Upper lobe of right lung (tissue), 1 donor: ENCODE data around the gene FAM163B. TPM values are rescaled to one million over a fixed set of nuclear protein-coding genes. Genes with fewer than 3 reads are reported as not detected.

ENCODE experiments used
- ATAC-seq: fragments of 200-7000 bp; cut with Tn5 transposase; one replicate; pipeline ENCODE4 v1.9.1; 2020; ENCODE audit warnings: mild to moderate bottlenecking, moderate library complexity
- DNase-seq: peaks from one replicate; pipeline ENCODE4 v3.0.0-alpha.2; 2020
- H3K27ac ChIP-seq: fragments of 200-600 bp; one replicate; pipeline ENCODE4 v1.8.0; 2022
- H3K27me3 ChIP-seq: fragments of 200-600 bp; one replicate; pipeline ENCODE4 v1.8.0; 2022; ENCODE audit warnings: mild to moderate bottlenecking
- H3K36me3 ChIP-seq: fragments of 200-600 bp; one replicate; pipeline ENCODE4 v1.8.0; 2022
- H3K4me1 ChIP-seq: fragments of 200-600 bp; one replicate; pipeline ENCODE4 v1.8.0; 2022
- H3K4me3 ChIP-seq: fragments of 200-600 bp; one replicate; pipeline ENCODE4 v1.8.0; 2022; ENCODE audit warnings: mild to moderate bottlenecking
- H3K9me3 ChIP-seq: fragments of 200-600 bp; one replicate; pipeline ENCODE4 v1.8.0; 2022
- CTCF ChIP-seq: fragments of 200-600 bp; IDR thresholded peaks from one replicate; pipeline ENCODE4 v1.8.0; 2022; ENCODE audit warnings: antibody characterized with exemption
- intact Hi-C: fragments of 100-400 bp; cut with DNase I; formaldehyde crosslinking; loops from one replicate; pipeline ENCODE4 v1.11.0; 2022
- total RNA-seq: library from RNA; stranded (reverse); fragmentation: NEBNext Ultra II Directional; extraction: Animal tissue kit (Norgen Biotek cat#: 25700); gene quantifications from one replicate; pipeline ENCODE4 v1.2.1, GENCODE V29; 2021
- donor health status: DM: no; HTN: yes; CAD: no; lungs with severe emphysema.

FAM163B gene
- total RNA-seq, 1 donor from 2014 or later: not detected

- no peaks in the 10 kb centered on the region for H3K27me3 ChIP-seq
- no peaks in the 10 kb centered on the region for H3K9me3 ChIP-seq
- no peak overlapping the region for H3K27ac ChIP-seq
- H3K36me3 ChIP-seq: no peaks in the 10 kb centered on the region
- intact Hi-C loops: no loop called here
- TF ChIP-seq CTCF: no peak
- DNase-seq (no peak), ATAC-seq (no peak)
- H3K4me3 ChIP-seq: no peak overlapping the region
- peaks cover 34% of the 10 kb centered on the region for H3K4me1 ChIP-seq
Measured at GRCh38 chr9:133561976-133562554, 47.1 kb downstream of the FAM163B start.

GRCh38 chr9:133560944-133561343 is 48.2 kb downstream of the FAM163B start:
- H3K27ac ChIP-seq: no peak overlapping the region
- peaks cover under 1% of the 10 kb centered on the region for H3K36me3 ChIP-seq
- no peak overlapping the region for H3K4me3 ChIP-seq
- no peaks in the 10 kb centered on the region for H3K27me3 ChIP-seq
- ATAC-seq: no peak
- peaks cover 34% of the 10 kb centered on the region for H3K4me1 ChIP-seq
- no peaks in the 10 kb centered on the region for H3K9me3 ChIP-seq
- no peak for TF ChIP-seq CTCF
- intact Hi-C loops: no loop called here
- no peak for DNase-seq

- DNase-seq: no peak
- no peak for ATAC-seq
- no peak overlapping the region for H3K27ac ChIP-seq
- H3K27me3 ChIP-seq: no peaks in the 10 kb centered on the region
- peaks cover 7% of the 10 kb centered on the region for H3K36me3 ChIP-seq
- H3K4me1 ChIP-seq: peaks cover 34% of the 10 kb centered on the region
- no peak for TF ChIP-seq CTCF
- intact Hi-C loops: no loop called here
- H3K4me3 ChIP-seq: no peak overlapping the region
- H3K9me3 ChIP-seq: no peaks in the 10 kb centered on the region
Measured at GRCh38 chr9:133560311-133560710, 48.9 kb downstream of the FAM163B start.

- peak overlapping the region; percentile 33 for H3K27ac ChIP-seq
- ATAC-seq: peak; percentile 37
- no peak for TF ChIP-seq CTCF
- H3K27me3 ChIP-seq: no peaks in the 10 kb centered on the region
- H3K4me1 ChIP-seq: peaks cover 32% of the 10 kb centered on the region
- H3K36me3 ChIP-seq: peaks cover 8% of the 10 kb centered on the region
- intact Hi-C loops: no loop called here
- no peaks in the 10 kb centered on the region for H3K9me3 ChIP-seq
- no peak for DNase-seq
- no peak overlapping the region for H3K4me3 ChIP-seq
Measured at GRCh38 chr9:133558191-133559126, 50.7 kb downstream of the FAM163B start.

GRCh38 chr9:133557581-133557980 is 51.6 kb downstream of the FAM163B start:
- Histone ChIP-seq H3K4me3 (no peak overlapping the region), H3K4me1 (peaks cover 27% of the 10 kb centered on the region), H3K27me3 (no peaks in the 10 kb centered on the region), H3K36me3 (peaks cover 8% of the 10 kb centered on the region), H3K27ac (peak overlapping the region; percentile 33), H3K9me3 (no peaks in the 10 kb centered on the region)
- ATAC-seq (no peak), DNase-seq (no peak)
- TF ChIP-seq CTCF: no peak
- intact Hi-C loops: no loop called here
